Measurements from ENCODE around the gene BMF.
A peak's percentile ranks its signal among the peaks of the same experiment; 100 is the strongest.

BMF gene

GRCh38 chr15:40103864-40104271, 4.8 kb downstream of the BMF start:
- no peak for DNase-seq (ENCODE audit: low read depth in 2 of 2)

GRCh38 chr15:40102897-40103858, 5.5 kb downstream of the BMF start:
- no peak for DNase-seq (ENCODE audit: low read depth in 2 of 2)

GRCh38 chr15:40100947-40101905, 7.5 kb downstream of the BMF start:
- DNase-seq (ENCODE audit: low read depth in 2 of 2), result no peak

- no peak for DNase-seq (ENCODE audit: low read depth in 2 of 2)
Measured at GRCh38 chr15:40100123-40100946, 8.3 kb downstream of the BMF start.

- DNase-seq (ENCODE audit: low read depth in 2 of 2), result peak; percentile 38 to 40
Measured at GRCh38 chr15:40098489-40099261, 10.0 kb downstream of the BMF start.

- DNase-seq (ENCODE audit: low read depth in 2 of 2), result no peak
Measured at GRCh38 chr15:40097968-40098476, 10.7 kb downstream of the BMF start.

- DNase-seq (ENCODE audit: low read depth in 2 of 2), result no peak
Measured at GRCh38 chr15:40097096-40097967, 11.3 kb downstream of the BMF start.

GRCh38 chr15:40096094-40096891, 12.4 kb downstream of the BMF start:
- no peak for DNase-seq (ENCODE audit: low read depth in 2 of 2)

GRCh38 chr15:40095371-40096093, 13.1 kb downstream of the BMF start:
- no peak for DNase-seq (ENCODE audit: low read depth in 2 of 2)

GRCh38 chr15:40094156-40094555, 14.5 kb downstream of the BMF start:
- DNase-seq (ENCODE audit: low read depth in 2 of 2), result no peak

GRCh38 chr15:40092979-40093869, 15.5 kb downstream of the BMF start:
- no peak for DNase-seq (ENCODE audit: low read depth in 2 of 2)

- DNase-seq (ENCODE audit: low read depth in 2 of 2), result no peak
Measured at GRCh38 chr15:40092256-40092978, 16.3 kb downstream of the BMF start.

- no peak for DNase-seq (ENCODE audit: low read depth in 2 of 2)
Measured at GRCh38 chr15:40091861-40092255, 16.8 kb downstream of the BMF start.

GRCh38 chr15:40090774-40091455, 17.8 kb downstream of the BMF start:
- no peak for DNase-seq (ENCODE audit: low read depth in 2 of 2)

GRCh38 chr15:40088929-40089755, 19.5 kb downstream of the BMF start:
- no peak for DNase-seq (ENCODE audit: low read depth in 2 of 2)

Data from activated CD8-positive, alpha-beta memory T cell treated with anti-CD3 and anti-CD28 coated beads for 4 hours (primary cell).